Measurements from ENCODE around the gene NFIB. TPM values are rescaled to one million over a fixed set of nuclear protein-coding genes. Genes with fewer than 3 reads are reported as not detected.

Gene NFIB
- total RNA-seq, 1 experiment from 2014 or later = 0.61 TPM

GRCh38 chr9:14081745-14082144, 232.2 kb downstream of the NFIB start:
- CTCF ChIA-PET = no interaction called here
- no peak overlapping the region for H3K4me3 Mint-ChIP-seq (ENCODE audit: unreplicated experiment)

GRCh38 chr9:14080959-14081542, 232.9 kb downstream of the NFIB start:
- no peaks in the 10 kb centered on the region for H3K9me3 ChIP-seq
- H3K4me1 ChIP-seq = no peaks in the 10 kb centered on the region
- no peak overlapping the region for H3K27ac Mint-ChIP-seq (ENCODE audit: unreplicated experiment)
- ChIA-PET CTCF (no interaction called here), POLR2A (no interaction called here)
- intact Hi-C loops (cut with micrococcal nuclease; ENCODE audit: unreplicated experiment) = no loop called here
- H3K4me1 Mint-ChIP-seq (ENCODE audit: low read depth, unreplicated experiment) = no peaks in the 10 kb centered on the region
- no peak for DNase-seq
- BruUV-seq (replicated peaks) = no TSS peak
- H3K27me3 ChIP-seq (replicated peaks; ENCODE audit: control insufficient read depth, insufficient read depth, low read length) = no peaks in the 10 kb centered on the region
- no peak overlapping the region for H3K4me3 Mint-ChIP-seq (ENCODE audit: unreplicated experiment)
- no peaks in the 10 kb centered on the region for H3K36me3 Mint-ChIP-seq (ENCODE audit: insufficient read depth, unreplicated experiment)
- no peaks in the 10 kb centered on the region for H3K9me3 Mint-ChIP-seq (ENCODE audit: unreplicated experiment)
- no peak overlapping the region for H3K4me3 ChIP-seq (ENCODE audit: low read depth, low read length)
- H3K27me3 Mint-ChIP-seq (ENCODE audit: insufficient read depth, unreplicated experiment) = peaks cover 2% of the 10 kb centered on the region
- no peaks in the 10 kb centered on the region for H3K36me3 ChIP-seq (ENCODE audit: control insufficient read depth, insufficient read depth, low read length)
- TF ChIP-seq CTCF (IDR thresholded peaks at IDR 0.05; ENCODE audit: insufficient read depth in 1 of 2, low read depth in 1 of 2, low read length in 1 of 2, severe bottlenecking in 1 of 2, unreplicated experiment in 1 of 2) = no peak

More at GRCh38 chr9:14081745-14082144, 232.2 kb downstream of the NFIB start:
- H3K27ac Mint-ChIP-seq (ENCODE audit: unreplicated experiment) = no peak overlapping the region
- H3K36me3 Mint-ChIP-seq (ENCODE audit: insufficient read depth, unreplicated experiment) = no peaks in the 10 kb centered on the region
- H3K9me3 ChIP-seq = no peaks in the 10 kb centered on the region
- H3K4me1 ChIP-seq = no peaks in the 10 kb centered on the region
- H3K4me3 ChIP-seq (ENCODE audit: low read depth, low read length) = no peak overlapping the region
- H3K4me1 Mint-ChIP-seq (ENCODE audit: low read depth, unreplicated experiment) = no peaks in the 10 kb centered on the region
- intact Hi-C loops (cut with micrococcal nuclease; ENCODE audit: unreplicated experiment) = no loop called here
- no peak for DNase-seq
- TF ChIP-seq CTCF (IDR thresholded peaks at IDR 0.05; ENCODE audit: insufficient read depth in 1 of 2, low read depth in 1 of 2, low read length in 1 of 2, severe bottlenecking in 1 of 2, unreplicated experiment in 1 of 2) = no peak
- no peaks in the 10 kb centered on the region for H3K36me3 ChIP-seq (ENCODE audit: control insufficient read depth, insufficient read depth, low read length)
- no peaks in the 10 kb centered on the region for H3K9me3 Mint-ChIP-seq (ENCODE audit: unreplicated experiment)
- H3K27me3 ChIP-seq (replicated peaks; ENCODE audit: control insufficient read depth, insufficient read depth, low read length) = no peaks in the 10 kb centered on the region
- H3K27me3 Mint-ChIP-seq (ENCODE audit: insufficient read depth, unreplicated experiment) = peaks cover 2% of the 10 kb centered on the region
- POLR2A ChIA-PET = no interaction called here
- BruUV-seq (replicated peaks) = no TSS peak

- intact Hi-C loops (cut with micrococcal nuclease; ENCODE audit: unreplicated experiment) = no loop called here
- H3K27ac Mint-ChIP-seq (ENCODE audit: unreplicated experiment) = no peak overlapping the region
- H3K27me3 Mint-ChIP-seq (ENCODE audit: insufficient read depth, unreplicated experiment) = peaks cover 2% of the 10 kb centered on the region
- DNase-seq = no peak
- H3K9me3 ChIP-seq = no peaks in the 10 kb centered on the region
- no peak overlapping the region for H3K4me3 ChIP-seq (ENCODE audit: low read depth, low read length)
- no peak overlapping the region for H3K4me3 Mint-ChIP-seq (ENCODE audit: unreplicated experiment)
- no TSS peak for BruUV-seq (replicated peaks)
- no peaks in the 10 kb centered on the region for H3K4me1 Mint-ChIP-seq (ENCODE audit: low read depth, unreplicated experiment)
- TF ChIP-seq CTCF (IDR thresholded peaks at IDR 0.05; ENCODE audit: insufficient read depth in 1 of 2, low read depth in 1 of 2, low read length in 1 of 2, severe bottlenecking in 1 of 2, unreplicated experiment in 1 of 2) = no peak
- ChIA-PET POLR2A (no interaction called here), CTCF (no interaction called here)
- no peaks in the 10 kb centered on the region for H3K9me3 Mint-ChIP-seq (ENCODE audit: unreplicated experiment)
- no peaks in the 10 kb centered on the region for H3K36me3 Mint-ChIP-seq (ENCODE audit: insufficient read depth, unreplicated experiment)
- H3K36me3 ChIP-seq (ENCODE audit: control insufficient read depth, insufficient read depth, low read length) = no peaks in the 10 kb centered on the region
- no peaks in the 10 kb centered on the region for H3K4me1 ChIP-seq
- no peaks in the 10 kb centered on the region for H3K27me3 ChIP-seq (replicated peaks; ENCODE audit: control insufficient read depth, insufficient read depth, low read length)
These were observed 234.5 kb downstream of the NFIB start for GRCh38 chr9:14079440-14079839.
